ENCODE results near the gene ABCC8. TPM values are rescaled to one million over a fixed set of nuclear protein-coding genes. Genes with fewer than 3 reads are reported as not detected.

Gene ABCC8
- total and polyA plus RNA-seq, 2 experiments from 2014 or later = 2.0 to 3.4 TPM

GRCh38 chr11:17411418-17411817 is 65.2 kb downstream of the ABCC8 start (continued):
- TF ChIP-seq ZNF462 (CRISPR knock-in tag; IDR thresholded peaks at IDR 0.05) (no peak), POLR2AphosphoS5 (IDR thresholded peaks at IDR 0.05; ENCODE audit: low read depth) (no peak)

- Mint-ChIP-seq H3K27me3 (ENCODE audit: insufficient read depth, low read depth, poor library complexity) (peaks cover 11% of the 10 kb centered on the region), H3K9me3 (no peaks in the 10 kb centered on the region), H3K27ac (no peak overlapping the region), H3K4me1 (peaks cover 7% of the 10 kb centered on the region; the same call in 1 of the 3 replicates), H3K36me3 (ENCODE audit: low read depth) (no peaks in the 10 kb centered on the region), H3K4me3 (no peak overlapping the region)
- DNase-seq (ENCODE audit: low spot score) (no peak), ATAC-seq (no peak)
- Histone ChIP-seq H2AFZ (0 out of 2 replicates have a peak overlapping the region, but pooled peaks have one; percentile 10), H3K4me1 (ENCODE audit: insufficient read depth) (no peaks in the 10 kb centered on the region), H3K4me3 (no peak overlapping the region), H3K9me2 (ENCODE audit: insufficient read depth) (no peaks in the 10 kb centered on the region), H3F3A (replicated peaks; ENCODE audit: low read depth) (no peaks in the 10 kb centered on the region), H3K27ac (ENCODE audit: low read depth) (no peak overlapping the region), H3K4me2 (no peak overlapping the region), H3K36me3 (ENCODE audit: insufficient read depth) (no peaks in the 10 kb centered on the region), H4K20me1 (replicated peaks; ENCODE audit: insufficient read depth) (no peaks in the 10 kb centered on the region), H3K79me2 (replicated peaks; ENCODE audit: insufficient read depth) (no peaks in the 10 kb centered on the region), H3K27me3 (ENCODE audit: insufficient read depth) (no peaks in the 10 kb centered on the region)
- TF ChIP-seq EZH2phosphoT487 (IDR thresholded peaks at IDR 0.05; ENCODE audit: unreplicated experiment) (no peak), ZNF114 (CRISPR knock-in tag; IDR thresholded peaks at IDR 0.05) (no peak), CTCF (conservative IDR thresholded peaks at IDR 0.05; ENCODE audit: low read depth in 2 of 2) (no peak), NANOG (IDR thresholded peaks at IDR 0.05; ENCODE audit: borderline replicate concordance) (no peak), JUNB (IDR thresholded peaks at IDR 0.05; ENCODE audit: unreplicated experiment) (no peak), CREB1 (CRISPR knock-in tag; IDR thresholded peaks at IDR 0.05; ENCODE audit: low read depth) (no peak)
Observed at GRCh38 chr11:17410606-17411379, 65.9 kb downstream of the ABCC8 start.
